Ishikawa (cell line): ENCODE measurements around the gene TCEAL3.

Experiments
- EP300 ChIP-seq: IDR thresholded peaks from 2 replicates; pipeline ENCODE4 v1.6.1; 2012; ENCODE audit warnings: borderline replicate concordance
- FOXM1 ChIP-seq: IDR thresholded peaks from 2 replicates; pipeline ENCODE4 v1.6.1; 2012; ENCODE audit warnings: low read depth, borderline replicate concordance
- RAD21 ChIP-seq: IDR thresholded peaks from 2 replicates; pipeline ENCODE4 v1.6.1; 2012; ENCODE audit warnings: low read depth
- TAF1 ChIP-seq: IDR thresholded peaks from 2 replicates; pipeline ENCODE4 v1.6.1; 2012; ENCODE audit warnings: low read depth, mild to moderate bottlenecking
- USF1 ChIP-seq: IDR thresholded peaks from 2 replicates; pipeline ENCODE4 v1.6.1; 2012
- YY1 ChIP-seq: IDR thresholded peaks from 2 replicates; pipeline ENCODE4 v1.6.1; 2012; ENCODE audit warnings: low read depth

- TF ChIP-seq TAF1, result no peak
- no peak for TF ChIP-seq USF1
- TF ChIP-seq YY1, result no peak
- no peak for TF ChIP-seq FOXM1
- TF ChIP-seq EP300, result no peak
- no peak for TF ChIP-seq RAD21
These were observed 45.0 kb upstream of the TCEAL3 start for GRCh38 chrX:103562801-103563200.
